Measurements from ENCODE around the gene TNFSF13. TPM values are rescaled to one million over a fixed set of nuclear protein-coding genes. Genes with fewer than 3 reads are reported as not detected.
"Not testable (repeated sequence)": the region's sequence is repeated elsewhere in the genome, so short reads cannot be mapped to it uniquely, and the experiment has no call there.

TNFSF13 gene
- total RNA-seq, 1 donor from 2014 or later = 5.9 TPM

DNA sequence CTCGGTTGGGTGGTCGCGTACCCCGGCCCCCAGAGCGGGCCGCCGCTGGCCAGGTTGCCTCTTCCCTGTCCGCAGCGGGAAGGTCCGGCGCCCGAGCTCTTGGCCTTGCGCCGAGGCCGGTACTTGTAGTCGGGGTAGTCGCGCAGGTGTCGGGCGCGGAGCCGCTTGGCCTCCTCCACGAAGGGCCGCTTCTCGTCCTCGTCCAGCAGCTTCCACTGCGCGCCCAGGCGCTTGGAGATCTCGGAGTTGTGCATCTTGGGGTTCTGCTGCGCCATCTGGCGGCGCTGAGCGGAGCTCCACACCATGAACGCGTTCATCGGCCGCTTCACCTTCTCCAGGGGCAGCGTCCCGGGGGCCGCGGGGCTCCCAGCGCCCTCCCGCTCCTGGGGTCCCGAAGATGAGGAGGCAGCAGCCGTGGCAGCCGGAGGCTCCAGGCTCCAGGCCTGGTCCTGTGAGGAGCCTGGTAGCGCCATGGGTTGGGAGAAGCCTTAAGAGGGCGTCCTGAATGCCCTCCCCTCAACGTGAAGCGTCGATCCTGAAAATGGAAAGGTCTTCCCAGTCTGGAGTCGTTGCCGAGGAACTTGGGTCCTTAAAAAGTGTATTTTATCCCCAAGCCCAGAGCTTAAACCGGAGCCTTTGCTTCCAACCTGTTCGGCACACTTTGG, 30.8 kb downstream of the TNFSF13 start:
- peak; percentile 68 for DNase-seq (ENCODE audit: low spot score)
- ATAC-seq = peak; percentile 79

DNA sequence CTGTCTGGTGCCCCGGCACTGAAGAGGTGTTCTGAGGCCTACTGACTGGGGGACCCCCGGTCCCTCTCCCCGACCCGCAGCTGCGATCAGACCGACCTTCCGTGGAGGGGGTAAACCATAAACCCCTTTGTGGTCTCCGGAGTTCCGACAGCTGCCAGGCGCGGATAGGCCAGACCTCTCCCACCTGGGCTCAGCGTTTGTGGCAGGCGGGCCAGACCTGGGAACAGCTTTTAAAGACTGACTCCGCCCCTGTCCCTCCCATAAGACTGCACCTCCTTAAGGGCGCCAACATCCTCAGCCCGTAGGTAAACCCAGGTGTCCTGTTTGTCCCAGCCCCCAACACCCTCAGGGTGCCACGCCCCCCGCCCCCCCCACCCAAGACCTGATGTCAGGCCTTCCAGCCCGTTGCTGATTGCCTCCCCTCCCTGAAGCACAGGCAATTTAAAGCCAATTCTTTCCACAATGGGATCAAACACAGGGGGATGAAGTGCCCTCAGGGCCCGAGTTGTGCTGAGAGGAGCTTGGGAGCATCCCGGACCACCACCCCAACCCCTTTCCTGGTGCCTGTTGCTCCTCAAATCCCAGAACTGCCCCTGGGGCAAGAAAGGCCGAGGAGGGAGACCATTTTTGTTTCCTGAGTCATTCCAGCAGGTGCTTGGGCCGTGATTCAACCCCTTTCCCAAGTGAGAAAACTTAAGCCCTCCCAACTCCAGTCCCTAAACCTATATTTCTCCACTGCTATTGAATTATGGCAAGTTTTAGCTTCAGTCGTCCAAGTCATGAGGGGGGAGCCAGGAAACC, 31.5 kb downstream of the TNFSF13 start, which contains the start of gene SOX15:
TSS of gene SOX15 (minus strand) at position 204 of the 801 bp plus-strand sequence. CDS start 418 bp downstream, outside the sequence.
- ATAC-seq = peak; percentile 5

DNA sequence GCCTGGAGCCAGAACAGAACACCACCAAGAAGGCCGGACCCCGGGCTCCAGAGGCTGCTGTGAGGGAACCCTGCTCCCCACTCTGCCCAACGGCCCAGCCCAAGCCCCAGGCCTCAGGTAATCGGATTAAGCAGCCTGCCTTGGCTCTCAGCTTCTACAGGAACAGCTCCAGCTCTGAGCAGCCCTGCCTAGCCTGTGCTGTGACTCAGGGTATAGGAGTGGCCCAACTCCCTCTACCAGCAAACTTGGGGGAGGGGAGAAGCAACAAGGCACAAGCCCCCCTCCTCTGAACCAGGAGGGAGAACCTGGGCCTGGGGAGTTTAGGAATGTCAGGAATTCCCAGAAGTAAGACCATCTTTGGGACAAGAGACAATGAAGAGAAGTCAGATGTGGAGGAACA, 32.2 kb downstream of the TNFSF13 start:
- ATAC-seq (no peak), DNase-seq (ENCODE audit: low spot score) (no peak)

More for the DNA sequence above, 31.5 kb downstream of the TNFSF13 start, which contains the start of gene SOX15:
- DNase-seq (ENCODE audit: low spot score) = no peak

DNA sequence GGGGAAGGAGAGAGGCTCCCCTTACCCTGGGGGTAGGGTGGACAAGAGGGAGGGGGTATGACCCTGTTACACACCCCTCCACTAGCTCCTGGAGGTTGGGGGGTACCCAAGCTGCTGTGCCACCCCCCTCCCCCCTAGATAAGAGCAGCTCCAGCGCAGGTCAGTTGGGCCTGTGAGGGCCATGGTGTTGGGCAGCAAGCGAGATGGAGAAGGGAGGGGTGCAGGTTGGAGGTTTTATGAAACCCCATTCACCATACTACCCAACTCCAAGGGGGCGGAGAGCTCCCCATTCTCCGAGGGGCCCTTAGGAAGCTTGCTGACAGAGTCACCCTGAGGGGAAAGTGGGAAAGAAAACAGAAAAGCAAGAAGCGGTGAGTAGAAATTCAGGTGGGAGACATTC, 33.0 kb downstream of the TNFSF13 start:
- ATAC-seq = no peak
- DNase-seq (ENCODE audit: low spot score) = no peak

DNA sequence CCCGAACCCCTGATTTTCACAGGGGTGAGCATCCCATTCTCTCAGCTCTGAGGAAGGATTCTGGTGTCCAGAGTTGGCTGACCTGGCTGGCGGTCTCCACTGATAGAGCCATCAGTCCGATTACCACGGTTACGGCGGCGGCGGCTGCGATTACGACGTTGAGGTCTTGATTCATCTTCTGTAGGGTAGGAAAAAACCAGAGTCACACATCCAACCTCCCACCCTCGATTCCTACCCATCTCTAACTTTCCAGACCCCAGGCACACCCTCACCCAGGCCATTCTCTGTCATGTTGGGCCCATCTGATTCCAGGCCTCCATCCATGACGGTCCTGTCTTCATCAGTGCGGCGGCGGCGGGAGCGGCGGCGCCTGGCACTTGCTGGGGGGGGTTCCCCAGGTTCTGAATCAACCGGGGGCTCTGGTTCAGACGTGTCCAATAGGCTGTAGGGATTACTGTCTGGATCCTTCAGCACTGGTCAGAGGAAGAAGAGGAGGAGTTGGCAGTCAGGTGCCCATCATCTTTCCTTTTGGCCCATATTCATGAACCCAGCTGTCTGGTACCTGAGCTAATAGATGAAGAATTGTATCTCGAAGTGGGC, 34.0 kb downstream of the TNFSF13 start:
- DNase-seq (ENCODE audit: low spot score) (no peak), ATAC-seq (no peak)

DNA sequence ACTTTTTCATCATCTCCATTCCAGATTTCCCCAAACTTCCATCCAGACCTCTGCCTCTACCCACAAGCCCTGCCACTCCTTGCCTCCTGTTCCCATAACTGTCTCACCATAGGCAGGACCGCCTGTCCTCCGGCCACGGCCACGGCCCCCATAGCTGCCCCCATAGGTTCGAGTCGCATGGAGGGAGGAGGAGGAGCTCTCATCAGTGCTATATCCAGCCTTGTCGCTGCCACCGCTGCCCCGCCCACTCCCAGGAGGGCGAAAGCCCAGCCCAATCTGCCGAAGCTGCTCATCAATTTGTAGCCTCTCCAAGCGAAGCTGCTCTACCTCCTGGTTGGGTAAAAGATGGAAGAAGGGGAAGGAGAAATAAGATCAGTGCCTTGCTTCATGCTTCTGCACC, 34.7 kb downstream of the TNFSF13 start:
- ATAC-seq = no peak
- DNase-seq (ENCODE audit: low spot score) = no peak

DNA sequence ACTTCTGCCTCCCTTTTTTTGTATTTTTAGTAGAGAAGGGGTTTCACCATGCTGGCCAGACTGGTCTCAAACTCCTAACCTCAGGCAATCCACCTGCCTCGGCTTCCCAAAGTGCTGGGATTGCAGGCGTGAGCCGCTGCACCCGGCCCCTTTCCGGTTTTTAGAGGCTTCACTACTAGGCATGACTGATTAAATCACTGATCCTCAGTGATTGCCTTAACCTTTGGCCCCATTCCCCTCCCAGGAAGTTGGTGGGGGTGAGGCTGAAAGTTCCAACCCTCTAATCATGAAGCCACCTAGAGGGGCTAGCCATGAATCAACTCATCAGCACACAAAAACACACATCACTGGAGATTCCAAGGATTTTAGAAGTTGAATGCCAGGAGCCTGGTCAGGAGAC, 39.0 kb downstream of the TNFSF13 start:
- ATAC-seq = not testable (repeated sequence)

DNA sequence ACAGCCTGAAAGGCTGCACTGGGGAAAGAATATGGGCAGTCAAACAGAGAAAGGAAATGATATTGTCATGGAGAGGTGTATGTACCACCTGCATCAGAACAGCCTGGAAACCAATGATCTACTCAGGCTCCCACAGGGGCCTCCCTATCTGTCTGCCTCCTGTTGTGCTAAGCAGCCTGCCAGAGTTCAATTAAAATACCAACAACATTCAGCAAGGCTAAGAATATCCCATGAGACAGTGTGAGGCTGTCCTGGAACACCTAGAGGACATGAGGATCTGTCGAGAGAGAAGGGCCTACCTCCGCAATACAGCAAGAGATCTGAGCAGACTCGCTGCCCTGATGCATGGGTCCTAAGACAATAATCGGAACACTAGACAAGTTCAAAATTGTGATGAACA, 47.7 kb downstream of the TNFSF13 start:
- no peak for DNase-seq (ENCODE audit: low spot score)
- no peak for ATAC-seq

More for the DNA sequence above, 39.0 kb downstream of the TNFSF13 start:
- not testable (repeated sequence) for DNase-seq (ENCODE audit: low spot score)

DNA sequence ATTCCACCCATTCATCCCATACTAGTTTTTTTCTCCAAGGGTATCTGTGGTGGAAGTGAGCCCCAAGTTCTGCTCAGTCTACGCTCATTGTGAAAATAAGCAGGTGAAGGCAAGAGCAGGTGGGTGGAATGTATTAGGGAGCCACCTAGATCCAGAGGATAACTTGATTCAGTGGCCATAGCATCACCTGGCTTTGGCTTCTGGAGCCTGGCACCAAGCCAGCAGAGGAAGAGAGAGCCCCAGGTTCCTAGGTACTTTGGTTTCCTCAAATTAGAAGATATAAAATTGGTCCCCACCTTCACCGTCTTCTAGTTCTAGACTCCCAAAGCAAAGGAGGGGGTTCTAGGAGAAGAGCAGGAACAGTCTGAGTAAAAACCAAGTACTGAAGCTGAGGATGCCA, 52.1 kb downstream of the TNFSF13 start:
- ATAC-seq (no peak), DNase-seq (ENCODE audit: low spot score) (no peak)

Other genes starting within 250 kb of the TNFSF13 start
- 21.2 TPM for gene GPS2, start 243.4 kb upstream of the TNFSF13 start, total RNA-seq
- 17.0 TPM for gene NEURL4, start 229.4 kb upstream of the TNFSF13 start, total RNA-seq
- 3.4 TPM for gene ACAP1, start 222.2 kb upstream of the TNFSF13 start, total RNA-seq
- 2.6 TPM for gene KCTD11, start 206.6 kb upstream of the TNFSF13 start, total RNA-seq
- gene TMEM95, start 203.6 kb upstream of the TNFSF13 start, total RNA-seq = not detected
- gene TNK1, start 177.7 kb upstream of the TNFSF13 start, total RNA-seq = 5.2 TPM
- gene PLSCR3, start 164.2 kb upstream of the TNFSF13 start, total RNA-seq = 7.0 TPM
- 80.1 TPM for gene TMEM256, start 154.7 kb upstream of the TNFSF13 start, total RNA-seq
- gene NLGN2, start 150.9 kb upstream of the TNFSF13 start, total RNA-seq = 3.9 TPM
- not detected for gene SPEM1, start 138.4 kb upstream of the TNFSF13 start, total RNA-seq
- gene SPEM2, start 133.1 kb upstream of the TNFSF13 start, total RNA-seq = not detected
- gene SPEM3, start 129.9 kb upstream of the TNFSF13 start, total RNA-seq = not detected
- 4.0 TPM for gene TMEM102, start 123.3 kb upstream of the TNFSF13 start, total RNA-seq
- gene FGF11, start 119.2 kb upstream of the TNFSF13 start, total RNA-seq = 0.86 TPM
- 10.9 TPM for gene CHRNB1, start 113.7 kb upstream of the TNFSF13 start, total RNA-seq
- gene ZBTB4, start 79.1 kb upstream of the TNFSF13 start, total RNA-seq = 7.9 TPM
- not detected for gene SLC35G6, start 77.3 kb upstream of the TNFSF13 start, total RNA-seq
- gene POLR2A, start 74.4 kb upstream of the TNFSF13 start, total RNA-seq = 55.9 TPM
- gene TNFSF12, start 9.7 kb upstream of the TNFSF13 start, total RNA-seq = 9.3 TPM
- 14.1 TPM for gene SENP3, start 3.2 kb downstream of the TNFSF13 start, total RNA-seq
- 44.2 TPM for gene CD68, start 20.9 kb downstream of the TNFSF13 start, total RNA-seq
- 49.4 TPM for gene MPDU1, start 25.1 kb downstream of the TNFSF13 start, total RNA-seq
- 0.20 TPM for gene SOX15, start 31.3 kb downstream of the TNFSF13 start, total RNA-seq
- gene FXR2, start 56.1 kb downstream of the TNFSF13 start, total RNA-seq = 19.0 TPM
- 100 TPM for gene SAT2, start 69.1 kb downstream of the TNFSF13 start, total RNA-seq
- 4.6 TPM for gene SHBG, start 71.4 kb downstream of the TNFSF13 start, total RNA-seq
- gene ATP1B2, start 92.2 kb downstream of the TNFSF13 start, total RNA-seq = 1.3 TPM
- 13.6 TPM for gene TP53, start 128.7 kb downstream of the TNFSF13 start, total RNA-seq
- 4.9 TPM for gene WRAP53, start 129.7 kb downstream of the TNFSF13 start, total RNA-seq
- 0.63 TPM for gene EFNB3, start 146.5 kb downstream of the TNFSF13 start, total RNA-seq
- gene DNAH2, start 159.0 kb downstream of the TNFSF13 start, total RNA-seq = 0.15 TPM

All from left lobe of liver (tissue), 2 donors.